Lower leg skin (tissue), 3 donors: ENCODE measurements around the gene ABHD4.

Experiments
- CTCF ChIP-seq, 3 donors: fragments of 450-650 bp; IDR thresholded peaks; one replicate each; pipeline ENCODE4 v1.5.1; 2016; ENCODE audit warnings: antibody characterized with exemption in 3 of 3, mild to moderate bottlenecking in 3 of 3, moderate library complexity in 2 of 3
- POLR2A ChIP-seq, 2 donors: fragments of 450-650 bp; IDR thresholded peaks; one replicate each; pipeline ENCODE4 v1.6.1; 2016 to 2017; ENCODE audit warnings: antibody characterized with exemption in 2 of 2, mild to moderate bottlenecking in 1 of 2, moderate library complexity in 1 of 2

GRCh38 chr14:22613736-22614239 lies 15.7 kb downstream of the ABHD4 start:
- TF ChIP-seq POLR2A (IDR thresholded peaks at IDR 0.05) = no peak
- TF ChIP-seq CTCF (IDR thresholded peaks at IDR 0.05) = no peak
